CD4-positive, alpha-beta T cell treated with Interferon gamma for 1 hour (primary cell): ENCODE results near the gene CYP26B1.

ENCODE experiments used
- DNase-seq: peaks from one replicate; pipeline ENCODE4 v3.0.0-alpha.2; 2020

Gene CYP26B1

DNA sequence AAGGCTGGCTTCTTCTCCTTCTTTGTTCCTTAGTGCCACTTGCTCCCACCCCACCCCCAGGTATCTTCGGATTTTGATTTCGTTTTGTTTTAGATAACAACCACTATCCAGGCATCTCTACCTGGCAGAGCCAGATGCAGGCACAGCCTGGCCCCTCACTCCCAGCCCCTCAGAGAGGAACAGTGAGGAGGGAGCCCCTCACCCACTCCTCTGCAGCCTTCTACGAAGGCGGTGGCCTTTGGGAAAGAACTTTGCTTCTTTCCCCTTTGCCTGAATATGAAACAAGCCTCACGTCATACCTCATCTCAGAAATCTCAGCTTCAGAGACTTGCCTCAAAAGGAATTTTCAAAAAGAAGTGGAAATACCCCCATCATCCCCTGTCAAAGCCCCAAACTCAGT is 6.3 kb upstream of the CYP26B1 start:
- DNase-seq, result no peak

GRCh38 chr2:72153026-72153791 is 5.5 kb upstream of the CYP26B1 start:
- no peak for DNase-seq

DNA sequence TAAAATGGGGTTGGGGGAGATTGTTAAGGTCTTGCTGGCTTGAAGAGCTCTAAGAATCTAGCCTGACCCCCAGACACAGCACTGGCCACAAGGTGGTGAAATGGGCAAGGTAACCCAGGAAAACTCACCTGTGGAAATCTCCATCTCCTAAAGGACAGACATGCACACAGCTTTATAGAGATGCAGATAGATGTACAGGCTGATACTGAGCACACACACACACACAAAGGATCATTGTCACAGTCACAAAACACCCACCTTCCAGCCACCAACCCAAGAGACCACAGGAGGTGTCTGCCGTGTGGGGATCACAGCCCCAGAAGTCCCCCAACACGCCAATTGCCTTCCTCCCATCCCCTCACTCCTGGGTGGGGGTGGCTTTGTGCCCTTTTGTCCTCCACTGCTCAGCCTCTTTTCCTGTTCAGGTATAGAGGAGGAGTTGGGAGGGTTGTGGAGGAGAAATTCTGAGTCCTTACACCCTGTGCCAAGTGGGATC is 3.2 kb upstream of the CYP26B1 start:
- DNase-seq, result no peak

- DNase-seq, result peak; percentile 32
Observed at GRCh38 chr2:72150157-72150860, 2.6 kb upstream of the CYP26B1 start.

- no peak for DNase-seq
Observed at GRCh38 chr2:72149556-72150156, 2.0 kb upstream of the CYP26B1 start.

GRCh38 chr2:72148837-72149555 is 1.3 kb upstream of the CYP26B1 start:
- DNase-seq, result no peak

GRCh38 chr2:72148003-72148836 is 558 bp upstream of the CYP26B1 start:
- no peak for DNase-seq

DNA sequence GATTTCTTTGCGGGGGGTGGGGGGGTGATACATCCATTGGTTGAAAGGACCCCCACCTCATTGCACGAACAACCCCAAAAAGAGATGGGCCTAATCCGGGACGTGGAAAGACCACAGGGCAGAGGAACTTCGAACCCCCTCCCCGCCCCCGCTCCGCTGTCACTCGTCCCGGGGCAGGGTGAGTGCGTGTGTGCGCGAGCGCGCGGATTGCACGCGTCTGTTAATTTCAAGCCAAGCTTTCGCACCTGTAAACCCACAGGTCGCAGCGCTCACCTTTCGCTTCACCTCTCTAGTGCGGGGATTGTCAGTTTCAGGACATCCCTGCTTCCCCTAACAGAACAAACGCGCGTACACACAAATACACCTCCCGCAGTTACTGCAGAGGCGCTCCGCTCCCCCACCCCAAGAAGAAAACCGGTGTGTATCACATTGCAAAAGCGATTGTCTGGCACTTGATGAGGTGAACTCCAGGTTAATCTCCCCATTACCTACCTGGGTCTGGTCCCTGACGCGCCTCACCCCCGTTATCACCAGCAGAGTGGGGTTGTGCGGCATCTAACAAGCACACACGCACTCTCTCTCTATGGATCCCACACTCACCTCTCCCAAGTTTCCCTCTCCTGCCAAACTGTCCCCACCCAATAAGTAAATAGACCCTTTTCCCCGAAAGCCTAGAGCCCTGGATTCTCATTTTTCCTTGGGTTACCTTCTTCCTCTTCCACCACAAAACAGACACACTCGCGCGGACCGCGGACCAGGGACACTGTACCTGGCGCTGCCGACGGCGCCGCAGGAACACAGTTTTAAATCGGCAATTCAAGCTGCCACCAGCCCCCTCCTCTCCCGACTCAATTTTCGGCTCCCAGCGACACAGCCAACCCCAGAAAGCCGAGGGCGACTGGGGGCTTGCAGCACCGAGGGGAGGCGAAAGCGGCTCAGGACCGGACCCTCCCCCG is 1.0 kb downstream of the CYP26B1 start:
- no peak for DNase-seq

- no peak for DNase-seq
Observed at GRCh38 chr2:72145658-72146329, 1.9 kb downstream of the CYP26B1 start.

DNA sequence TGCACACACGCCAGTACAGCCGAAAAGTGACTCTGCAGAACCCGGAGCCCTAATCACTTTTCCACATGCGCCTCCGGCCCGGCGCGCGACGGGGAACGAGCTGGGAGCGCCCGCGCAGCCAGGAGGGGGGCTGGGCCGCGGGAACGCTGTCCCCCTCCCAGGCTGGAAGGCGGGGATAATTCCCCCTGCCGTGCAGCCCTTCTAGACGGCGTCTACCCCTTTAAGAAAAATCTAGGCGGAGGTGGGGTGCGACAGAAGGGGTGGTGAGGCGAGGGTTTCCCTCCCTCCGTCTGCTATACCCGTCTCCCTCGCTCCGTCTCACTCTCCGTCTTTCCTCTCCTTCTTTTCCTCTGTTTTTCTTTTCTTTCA is 2.4 kb downstream of the CYP26B1 start:
- DNase-seq, result no peak

DNA sequence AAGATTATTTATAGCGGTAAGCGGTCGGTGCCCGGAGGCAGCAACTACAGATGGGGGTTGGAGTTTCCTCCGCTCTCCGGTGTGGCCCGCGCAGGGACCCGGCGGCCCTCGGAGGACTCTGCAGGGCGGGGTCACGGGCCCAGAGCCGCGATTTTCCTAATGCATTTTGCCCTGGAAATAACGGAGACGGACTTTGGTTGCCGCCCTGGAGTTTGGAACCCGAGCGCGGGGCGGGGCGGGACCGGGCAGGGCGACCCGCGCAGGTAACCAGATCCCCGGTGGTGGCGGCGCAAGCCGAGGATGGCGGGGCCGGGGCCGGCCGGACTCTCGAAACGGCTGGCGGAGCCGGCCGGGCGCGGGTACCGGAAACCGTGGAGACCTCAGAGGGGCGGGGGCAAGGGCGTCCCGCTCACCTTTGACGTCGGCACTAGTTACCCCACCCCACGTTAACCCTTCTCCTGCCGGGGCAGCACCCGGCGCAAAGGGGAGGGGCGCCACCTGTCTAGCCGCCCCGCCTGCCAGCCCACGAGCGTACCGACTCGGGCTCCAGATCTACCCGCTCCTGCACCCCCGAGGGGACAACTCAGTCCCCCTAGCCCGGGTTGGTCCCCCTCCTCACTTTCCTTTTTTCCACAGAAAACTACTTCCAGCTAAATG is 2.9 kb downstream of the CYP26B1 start:
- no peak for DNase-seq

DNA sequence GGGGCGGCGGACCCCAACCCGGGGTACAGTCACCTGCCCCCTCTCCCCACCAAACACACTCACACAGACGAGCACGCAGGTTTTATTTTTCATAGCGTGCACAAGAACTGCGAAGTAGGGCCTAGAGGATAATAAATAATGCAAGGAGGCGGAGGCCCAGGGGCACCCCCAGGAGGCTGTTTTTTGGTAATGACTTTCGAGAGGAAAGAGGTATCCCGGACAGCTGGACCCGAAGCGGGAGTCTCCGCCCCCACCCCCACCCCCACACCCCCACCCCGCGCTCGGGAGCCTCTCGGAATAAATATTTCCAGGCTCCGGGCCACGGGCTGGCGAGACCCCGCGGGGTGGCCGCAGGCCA is 3.4 kb downstream of the CYP26B1 start:
- no peak for DNase-seq

- DNase-seq, result no peak
Observed at GRCh38 chr2:72143441-72144273, 4.0 kb downstream of the CYP26B1 start.

DNA sequence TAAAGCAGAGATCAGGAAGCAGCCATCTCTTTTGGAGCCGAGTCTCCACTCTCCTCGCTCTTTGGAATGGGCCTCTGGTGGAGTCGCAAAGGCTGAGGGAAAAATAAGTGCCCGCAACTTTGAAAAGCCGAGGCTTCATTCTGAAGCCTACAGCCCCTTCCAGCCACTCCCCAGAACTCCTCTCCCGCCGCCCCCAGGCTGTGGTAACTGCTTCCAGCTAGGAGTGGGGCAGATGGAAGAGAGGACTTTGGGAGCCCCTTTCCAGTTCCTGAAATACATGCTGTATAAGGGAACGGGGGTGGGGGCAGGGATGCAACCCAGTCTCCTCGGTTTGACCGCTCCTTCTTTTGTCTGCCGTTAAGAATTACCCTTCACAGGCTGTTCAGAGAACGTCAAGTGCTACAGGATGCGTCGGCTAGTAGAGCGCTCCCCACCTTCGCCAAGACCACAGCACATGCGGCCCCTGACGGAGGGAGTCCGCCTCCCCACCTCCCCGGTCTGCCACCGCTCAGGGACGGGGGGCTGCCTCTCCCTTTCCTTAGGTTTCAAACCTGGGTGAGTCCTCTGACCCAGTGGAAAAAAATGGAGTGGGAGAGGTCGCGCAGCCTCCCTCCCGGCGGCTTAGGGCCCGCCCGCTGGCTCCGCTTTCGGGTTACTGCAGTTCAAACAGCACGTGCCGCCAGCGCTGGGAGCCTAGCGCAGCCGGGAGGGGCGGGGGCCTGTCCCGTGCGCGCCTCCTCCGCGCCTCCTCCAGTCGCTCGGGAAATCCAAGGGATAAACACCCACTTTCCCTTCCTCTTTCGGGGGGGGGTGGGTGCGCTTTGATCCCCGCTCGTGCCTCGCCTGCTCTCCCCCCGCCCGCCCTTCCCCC is 4.9 kb downstream of the CYP26B1 start:
- DNase-seq, result no peak

- DNase-seq, result no peak
Observed at GRCh38 chr2:72141881-72142451, 5.7 kb downstream of the CYP26B1 start.

GRCh38 chr2:72141032-72141645 is 6.5 kb downstream of the CYP26B1 start:
- DNase-seq, result no peak

DNA sequence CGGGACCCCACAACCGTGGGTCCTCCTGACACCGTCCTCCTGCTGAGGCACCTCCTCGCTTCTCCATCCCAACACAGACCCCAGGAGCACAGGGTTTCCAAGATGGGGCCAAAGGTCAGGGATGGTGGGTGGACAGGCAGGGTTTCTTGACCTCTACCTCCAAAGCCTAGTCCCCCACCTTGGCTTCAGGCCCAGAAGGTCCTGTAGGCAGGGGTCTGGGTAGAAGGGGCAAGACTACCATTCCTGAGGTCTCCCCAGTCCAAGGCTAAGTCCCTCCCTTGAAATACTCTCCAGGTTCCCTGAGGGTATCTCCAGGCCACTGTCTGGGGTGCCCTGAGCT is 7.1 kb downstream of the CYP26B1 start:
- DNase-seq, result no peak
